Measurements from ENCODE around the gene STX18.
"Not testable (repeated sequence)": the region's sequence is repeated elsewhere in the genome, so short reads cannot be mapped to it uniquely, and the experiment has no call there.

Gene STX18

GRCh38 chr4:4541661-4542570, at the start of gene STX18:
STX18 (minus strand) TSS chr4:4542048; CDS start chr4:4541964, 84 bp downstream.
- peak; percentile 33 for DNase-seq

GRCh38 chr4:4591071-4591470, 49.2 kb upstream of the STX18 start:
- no peak for DNase-seq

- DNase-seq = no peak
These were observed 48.7 kb upstream of the STX18 start for GRCh38 chr4:4590546-4590945.

- DNase-seq = no peak
These were observed 43.3 kb upstream of the STX18 start for GRCh38 chr4:4585012-4585670.

- no peak for DNase-seq
These were observed 41.8 kb upstream of the STX18 start for GRCh38 chr4:4583606-4584005.

GRCh38 chr4:4582653-4583052, 40.8 kb upstream of the STX18 start:
- no peak for DNase-seq

GRCh38 chr4:4580494-4580893, 38.6 kb upstream of the STX18 start:
- DNase-seq = no peak

GRCh38 chr4:4578981-4579380, 37.1 kb upstream of the STX18 start:
- no peak for DNase-seq

GRCh38 chr4:4577359-4577875, 35.6 kb upstream of the STX18 start:
- no peak for DNase-seq

GRCh38 chr4:4575284-4576211, 33.7 kb upstream of the STX18 start:
- no peak for DNase-seq

- DNase-seq = no peak
These were observed 32.9 kb upstream of the STX18 start for GRCh38 chr4:4574792-4575191.

- DNase-seq = no peak
These were observed 32.2 kb upstream of the STX18 start for GRCh38 chr4:4574052-4574451.

GRCh38 chr4:4572821-4573220, 31.0 kb upstream of the STX18 start:
- no peak for DNase-seq

- DNase-seq = not testable (repeated sequence)
These were observed 28.0 kb upstream of the STX18 start for GRCh38 chr4:4569861-4570260.

GRCh38 chr4:4568806-4569427, 27.1 kb upstream of the STX18 start:
- no peak for DNase-seq

GRCh38 chr4:4566359-4566758, 24.5 kb upstream of the STX18 start:
- DNase-seq = not testable (repeated sequence)

GRCh38 chr4:4564522-4564921, 22.7 kb upstream of the STX18 start:
- no peak for DNase-seq

GRCh38 chr4:4560642-4561041, 18.8 kb upstream of the STX18 start:
- DNase-seq = no peak

GRCh38 chr4:4560136-4560535, 18.3 kb upstream of the STX18 start:
- DNase-seq = no peak

GRCh38 chr4:4559596-4559995, 17.7 kb upstream of the STX18 start:
- no peak for DNase-seq

- no peak for DNase-seq
These were observed 17.0 kb upstream of the STX18 start for GRCh38 chr4:4558881-4559280.

- DNase-seq = no peak
These were observed 14.1 kb upstream of the STX18 start for GRCh38 chr4:4555916-4556315.

Data from GOT3 (cell line).